ENCODE results near the gene TTC34.

DNA sequence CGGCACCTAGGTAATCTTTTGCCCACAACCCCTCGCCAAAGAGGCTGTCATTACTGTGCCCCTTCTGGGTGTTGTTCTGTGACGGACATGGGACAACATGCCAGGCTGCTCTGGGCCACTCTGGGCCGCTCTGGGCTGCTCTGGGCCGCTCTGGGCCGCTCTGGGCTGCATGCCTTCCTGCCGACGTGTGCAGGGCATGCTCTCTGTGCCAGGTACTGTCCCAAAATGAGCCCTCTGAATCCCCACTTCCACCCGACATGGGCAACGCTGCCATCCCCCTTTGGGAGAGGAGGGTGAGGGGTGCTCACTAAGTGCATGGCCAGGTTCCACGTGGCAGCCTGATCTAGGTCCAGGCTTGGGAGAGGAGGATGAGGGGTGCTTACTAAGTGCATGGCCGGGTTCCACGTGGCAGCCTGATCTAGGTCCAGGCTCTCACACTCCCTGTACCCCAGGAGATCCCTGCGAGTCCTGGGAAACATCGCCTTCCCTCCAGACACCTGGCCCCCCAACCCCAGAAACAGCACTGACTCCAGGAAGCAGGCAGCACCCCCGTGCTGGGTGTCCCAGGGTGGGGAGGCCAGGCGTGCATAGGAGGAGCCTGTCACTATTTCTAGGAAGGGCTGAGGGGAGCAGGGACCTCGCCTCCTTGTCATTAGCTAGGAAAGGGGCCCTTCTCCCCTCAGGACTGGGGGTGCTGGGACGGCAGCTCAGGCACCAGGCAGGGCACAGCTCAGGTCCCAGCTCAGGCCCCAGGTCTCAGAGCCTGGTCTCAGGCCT lies 16.5 kb downstream of the TTC34 start:
- no peak for TF ChIP-seq EZH2phosphoT487 (IDR thresholded peaks at IDR 0.05; ENCODE audit: borderline replicate concordance)
- TF ChIP-seq CTCF (IDR thresholded peaks at IDR 0.05 in 2 of 3, conservative IDR thresholded peaks at IDR 0.05 in 1 of 3; ENCODE audit: borderline replicate concordance in 1 of 3, insufficient read depth in 1 of 3, low read depth in 2 of 3, low read length in 2 of 3): no peak
- TF ChIP-seq EZH2 (IDR thresholded peaks at IDR 0.05): no peak
- no peak for TF ChIP-seq ATF3 (IDR thresholded peaks at IDR 0.05)
- no peak for TF ChIP-seq POLR2AphosphoS5 (IDR thresholded peaks at IDR 0.05; ENCODE audit: low read depth, low read length)
- TF ChIP-seq, protein P1, sequence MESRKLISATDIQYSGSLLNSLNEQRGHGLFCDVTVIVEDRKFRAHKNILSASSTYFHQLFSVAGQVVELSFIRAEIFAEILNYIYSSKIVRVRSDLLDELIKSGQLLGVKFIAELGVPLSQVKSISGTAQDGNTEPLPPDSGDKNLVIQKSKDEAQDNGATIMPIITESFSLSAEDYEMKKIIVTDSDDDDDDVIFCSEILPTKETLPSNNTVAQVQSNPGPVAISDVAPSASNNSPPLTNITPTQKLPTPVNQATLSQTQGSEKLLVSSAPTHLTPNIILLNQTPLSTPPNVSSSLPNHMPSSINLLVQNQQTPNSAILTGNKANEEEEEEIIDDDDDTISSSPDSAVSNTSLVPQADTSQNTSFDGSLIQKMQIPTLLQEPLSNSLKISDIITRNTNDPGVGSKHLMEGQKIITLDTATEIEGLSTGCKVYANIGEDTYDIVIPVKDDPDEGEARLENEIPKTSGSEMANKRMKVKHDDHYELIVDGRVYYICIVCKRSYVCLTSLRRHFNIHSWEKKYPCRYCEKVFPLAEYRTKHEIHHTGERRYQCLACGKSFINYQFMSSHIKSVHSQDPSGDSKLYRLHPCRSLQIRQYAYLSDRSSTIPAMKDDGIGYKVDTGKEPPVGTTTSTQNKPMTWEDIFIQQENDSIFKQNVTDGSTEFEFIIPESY (IDR thresholded peaks at IDR 0.05; ENCODE audit: extremely low read depth, insufficient replicate concordance, low read length): no peak
- no peak for TF ChIP-seq TCF7L2 (IDR thresholded peaks at IDR 0.05; ENCODE audit: borderline replicate concordance, extremely low read depth, insufficient read depth, insufficient read length)
